Nephron progenitor cell (in vitro differentiated cells): ENCODE measurements around the gene CA11.

Experiments used
- DNase-seq: peaks from one replicate; pipeline ENCODE4 v3.0.0; 2021
- H3K27ac Mint-ChIP-seq: 2 replicates; pipeline ENCODE4 v1.8.0; 2021; ENCODE audit warnings: mild to moderate bottlenecking, moderate library complexity, mixed read lengths
- H3K27me3 Mint-ChIP-seq: 2 replicates; pipeline ENCODE4 v1.8.0; 2021; ENCODE audit warnings: mild to moderate bottlenecking, low read depth, mixed read lengths; ENCODE audit not compliant: poor library complexity
- H3K36me3 Mint-ChIP-seq: 2 replicates; pipeline ENCODE4 v1.8.0; 2021; ENCODE audit warnings: low read depth, mixed read lengths
- H3K4me1 Mint-ChIP-seq: 2 replicates; pipeline ENCODE4 v1.8.0; 2021; ENCODE audit warnings: mixed read lengths
- H3K4me3 Mint-ChIP-seq: 2 replicates; pipeline ENCODE4 v1.8.0; 2021; ENCODE audit warnings: mild to moderate bottlenecking, moderate library complexity, mixed read lengths
- H3K9me3 Mint-ChIP-seq: 2 replicates; pipeline ENCODE4 v1.8.0; 2021; ENCODE audit warnings: mild to moderate bottlenecking, moderate library complexity, mixed read lengths
- TF ChIP-seq, protein P1 (sequence below): fragments of 200-600 bp; sonication (generic); IDR thresholded peaks from 2 replicates; pipeline ENCODE4 v1.5.0; 2021; ENCODE audit warnings: antibody characterized with exemption

CA11 gene

GRCh38 chr19:48614436-48615230 is 31.4 kb downstream of the CA11 start, which contains the start of gene FAM83E:
Gene FAM83E (minus strand): TSS chr19:48615076. CDS start chr19:48613372, 1,704 bp downstream.
- DNase-seq, result no peak
- Mint-ChIP-seq H3K9me3 (no peaks in the 10 kb centered on the region), H3K4me3 (peak within 1 kb of the TSS; percentile 52), H3K4me1 (peaks cover 54% of the 10 kb centered on the region), H3K27ac (peak within 1 kb of the TSS; percentile 98), H3K36me3 (peaks cover 19% of the 10 kb centered on the region), H3K27me3 (no peaks in the 10 kb centered on the region)
- TF ChIP-seq, protein P1, sequence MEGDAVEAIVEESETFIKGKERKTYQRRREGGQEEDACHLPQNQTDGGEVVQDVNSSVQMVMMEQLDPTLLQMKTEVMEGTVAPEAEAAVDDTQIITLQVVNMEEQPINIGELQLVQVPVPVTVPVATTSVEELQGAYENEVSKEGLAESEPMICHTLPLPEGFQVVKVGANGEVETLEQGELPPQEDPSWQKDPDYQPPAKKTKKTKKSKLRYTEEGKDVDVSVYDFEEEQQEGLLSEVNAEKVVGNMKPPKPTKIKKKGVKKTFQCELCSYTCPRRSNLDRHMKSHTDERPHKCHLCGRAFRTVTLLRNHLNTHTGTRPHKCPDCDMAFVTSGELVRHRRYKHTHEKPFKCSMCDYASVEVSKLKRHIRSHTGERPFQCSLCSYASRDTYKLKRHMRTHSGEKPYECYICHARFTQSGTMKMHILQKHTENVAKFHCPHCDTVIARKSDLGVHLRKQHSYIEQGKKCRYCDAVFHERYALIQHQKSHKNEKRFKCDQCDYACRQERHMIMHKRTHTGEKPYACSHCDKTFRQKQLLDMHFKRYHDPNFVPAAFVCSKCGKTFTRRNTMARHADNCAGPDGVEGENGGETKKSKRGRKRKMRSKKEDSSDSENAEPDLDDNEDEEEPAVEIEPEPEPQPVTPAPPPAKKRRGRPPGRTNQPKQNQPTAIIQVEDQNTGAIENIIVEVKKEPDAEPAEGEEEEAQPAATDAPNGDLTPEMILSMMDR, result no peak

DNA sequence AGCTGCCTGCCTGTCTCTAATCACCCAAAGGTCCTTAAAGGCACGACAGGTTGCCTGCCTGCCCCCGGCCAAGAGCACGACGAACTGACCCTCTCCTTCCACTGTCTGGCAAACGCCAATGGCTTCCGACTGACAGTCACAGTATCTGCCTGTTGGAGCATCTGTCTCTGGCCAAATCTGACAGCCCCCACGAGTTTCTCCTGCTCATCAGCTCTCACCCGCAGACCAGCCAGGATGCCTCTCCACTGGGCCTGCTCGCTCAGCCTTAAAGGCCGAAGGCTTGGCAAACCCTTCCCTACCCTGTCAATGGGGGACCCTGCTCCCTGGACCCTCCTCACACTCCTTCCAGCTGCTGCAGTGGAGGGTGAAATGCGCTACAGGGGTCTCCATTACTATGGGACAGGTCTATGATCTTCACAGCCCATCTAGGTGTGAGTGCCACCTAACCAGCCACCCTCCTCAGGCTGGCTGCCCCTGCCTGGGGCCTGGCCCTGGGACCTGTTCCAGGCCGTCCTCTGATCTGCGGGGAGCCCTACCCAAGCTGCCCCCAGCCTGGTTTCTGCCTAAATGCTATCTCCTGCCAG is 32.0 kb downstream of the CA11 start:
- peaks cover 51% of the 10 kb centered on the region for H3K4me1 Mint-ChIP-seq

DNA sequence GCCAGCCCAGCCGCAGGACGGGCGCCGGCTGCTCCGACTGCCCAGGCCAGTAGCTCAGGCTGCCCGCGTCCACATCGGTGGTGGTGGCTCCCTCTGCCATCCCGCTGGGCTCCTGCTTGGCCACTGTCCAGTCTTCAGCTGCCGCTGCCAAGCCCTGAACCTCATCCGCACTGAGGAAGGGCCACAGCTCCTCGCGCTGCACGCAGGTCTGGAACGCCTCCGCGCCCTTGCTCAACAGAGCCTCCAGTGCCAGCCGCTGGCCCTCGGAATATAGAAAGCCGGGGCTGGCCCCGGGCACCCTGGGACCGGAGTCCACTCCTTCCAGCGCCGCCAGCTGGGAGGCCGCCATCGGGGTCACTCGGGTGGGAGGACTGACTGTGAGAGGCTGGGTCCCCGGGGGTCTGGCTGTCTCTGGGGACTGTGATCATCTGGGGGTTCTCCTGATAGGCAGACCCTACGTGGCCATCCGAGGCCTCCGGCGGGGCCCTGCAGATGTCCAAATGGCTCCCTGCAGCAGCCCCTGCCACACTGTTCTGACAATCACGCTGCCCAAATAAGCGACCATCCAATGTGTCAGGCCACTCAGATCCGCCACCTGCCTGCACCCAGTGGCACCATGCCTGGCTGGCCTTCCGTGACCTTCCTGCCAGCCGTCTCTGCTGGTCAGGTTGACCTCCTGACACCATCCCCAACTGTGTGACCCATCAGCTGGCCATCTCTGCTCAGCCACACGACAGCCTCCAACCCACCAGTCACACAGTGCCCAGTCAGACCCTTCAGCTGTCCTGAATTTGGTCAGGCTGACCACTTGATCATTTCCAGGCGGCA is 32.7 kb downstream of the CA11 start:
- Mint-ChIP-seq H3K36me3 (peaks cover 14% of the 10 kb centered on the region), H3K9me3 (no peaks in the 10 kb centered on the region), H3K4me3 (no peak overlapping the region), H3K27me3 (no peaks in the 10 kb centered on the region), H3K4me1 (peaks cover 44% of the 10 kb centered on the region), H3K27ac (peak overlapping the region; percentile 98)
- no peak for DNase-seq
- TF ChIP-seq, protein P1, result no peak

More for the DNA sequence above, 32.0 kb downstream of the CA11 start:
- TF ChIP-seq, protein P1, result no peak
- H3K27me3 Mint-ChIP-seq, result no peaks in the 10 kb centered on the region
- H3K9me3 Mint-ChIP-seq, result no peaks in the 10 kb centered on the region
- no peak for DNase-seq
- peak overlapping the region; percentile 98 for H3K27ac Mint-ChIP-seq
- H3K36me3 Mint-ChIP-seq, result peaks cover 19% of the 10 kb centered on the region
- no peak overlapping the region for H3K4me3 Mint-ChIP-seq

GRCh38 chr19:48611872-48612271 is 34.1 kb downstream of the CA11 start:
- no peak overlapping the region for H3K27ac Mint-ChIP-seq
- TF ChIP-seq, protein P1, result no peak
- H3K36me3 Mint-ChIP-seq, result peaks cover 12% of the 10 kb centered on the region

DNA sequence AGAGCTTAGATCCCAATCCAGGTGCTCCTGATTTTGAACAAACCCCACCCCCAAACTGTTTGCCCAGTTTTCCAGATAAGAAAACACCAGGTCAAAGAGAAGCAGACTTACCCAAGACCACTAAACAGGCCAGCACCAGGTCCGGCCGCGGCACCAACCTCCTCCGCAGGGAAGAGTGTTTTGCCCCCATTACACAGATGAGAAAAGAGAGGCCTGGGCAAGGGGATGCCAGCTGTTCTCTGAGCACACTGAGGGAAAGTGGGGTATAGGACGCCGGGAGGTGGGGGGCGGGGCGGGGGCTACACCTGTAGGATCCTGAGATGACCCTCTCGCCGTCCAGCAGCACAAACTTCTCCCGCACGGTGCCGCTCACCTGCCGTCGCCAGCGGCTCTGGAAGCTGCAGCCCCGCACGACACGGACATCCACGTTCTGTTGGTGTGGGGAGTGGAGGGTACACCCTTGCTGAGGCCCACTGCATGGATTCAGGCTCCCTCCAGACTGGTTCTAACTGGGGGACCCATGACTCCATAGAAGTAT is 36.3 kb downstream of the CA11 start:
- Mint-ChIP-seq H3K27me3 (peaks cover 6% of the 10 kb centered on the region), H3K36me3 (no peaks in the 10 kb centered on the region), H3K9me3 (no peaks in the 10 kb centered on the region), H3K4me3 (no peak overlapping the region), H3K4me1 (peaks cover 13% of the 10 kb centered on the region), H3K27ac (no peak overlapping the region)
- TF ChIP-seq, protein P1, result no peak
- DNase-seq, result no peak

More at GRCh38 chr19:48611872-48612271, 34.1 kb downstream of the CA11 start:
- H3K9me3 Mint-ChIP-seq, result no peaks in the 10 kb centered on the region
- no peak for DNase-seq
- H3K4me3 Mint-ChIP-seq, result no peak overlapping the region
- no peaks in the 10 kb centered on the region for H3K27me3 Mint-ChIP-seq
- peaks cover 31% of the 10 kb centered on the region for H3K4me1 Mint-ChIP-seq
